Esophagus muscularis mucosa (tissue), 3 donors: ENCODE results near the gene FZR1.

Experiments
- CTCF ChIP-seq, 3 experiments: fragments of 200-600 bp in 2 of 3; fragments of 450-650 bp in 1 of 3; sonication (generic) in 2 of 3; IDR thresholded peaks; one replicate each; pipeline ENCODE4 v1.5.1; 2017 to 2019; ENCODE audit warnings: antibody characterized with exemption in 3 of 3, mild to moderate bottlenecking in 2 of 3, moderate library complexity in 1 of 3
- POLR2A ChIP-seq: fragments of 450-650 bp; IDR thresholded peaks from one replicate; pipeline ENCODE4 v1.6.1; 2017; ENCODE audit warnings: antibody characterized with exemption, moderate library complexity, mild to moderate bottlenecking, low read depth

- TF ChIP-seq CTCF (IDR thresholded peaks at IDR 0.05) (no peak), POLR2A (no peak)
Observed at GRCh38 chr19:3468211-3468610, 37.9 kb upstream of the FZR1 start.
